NOMO-1 (cell line): ENCODE data around the gene ZNF318.
"Not testable (repeated sequence)": the region's sequence is repeated elsewhere in the genome, so short reads cannot be mapped to it uniquely, and the experiment has no call there.

Experiments used
- DNase-seq, 2 experiments: peaks; one replicate each; lab custom pipeline; 2025; ENCODE audit not compliant: unreplicated experiment in 2 of 2; lab: John Stamatoyannopoulos, UW

Gene ZNF318

DNA sequence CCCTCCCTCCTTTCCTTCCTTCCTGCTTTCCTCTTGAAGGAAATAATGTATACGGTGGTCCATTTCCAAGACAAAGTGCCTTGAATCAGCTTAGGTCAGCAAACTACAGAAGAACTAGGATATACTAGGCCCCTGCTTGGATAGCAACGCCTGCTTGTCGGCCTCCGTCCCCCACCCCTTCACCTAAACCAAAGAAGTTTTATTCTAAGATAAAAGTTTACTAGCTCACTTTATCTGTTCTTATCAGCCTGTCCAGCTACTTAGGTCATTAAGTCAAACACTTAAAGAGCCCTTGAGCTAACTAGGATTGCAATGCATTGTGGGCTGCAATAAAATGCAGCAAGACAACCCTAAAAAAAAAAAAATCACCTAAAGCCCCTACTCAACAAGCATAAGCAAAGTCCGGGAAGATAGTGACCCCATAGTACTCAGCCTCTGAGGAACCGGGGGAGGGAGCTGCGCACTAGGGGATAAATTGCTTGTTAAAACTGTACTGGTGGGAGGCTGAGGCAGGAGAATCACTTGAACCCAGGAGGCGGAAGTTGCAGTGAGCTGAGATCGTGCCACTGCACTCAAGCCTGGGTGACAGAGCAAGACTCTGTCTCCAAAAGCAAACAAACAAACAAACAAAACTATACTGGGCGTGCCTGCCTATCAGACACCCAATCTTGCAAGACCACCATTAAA, 21.4 kb upstream of the ZNF318 start:
- not testable (repeated sequence) for DNase-seq

DNA sequence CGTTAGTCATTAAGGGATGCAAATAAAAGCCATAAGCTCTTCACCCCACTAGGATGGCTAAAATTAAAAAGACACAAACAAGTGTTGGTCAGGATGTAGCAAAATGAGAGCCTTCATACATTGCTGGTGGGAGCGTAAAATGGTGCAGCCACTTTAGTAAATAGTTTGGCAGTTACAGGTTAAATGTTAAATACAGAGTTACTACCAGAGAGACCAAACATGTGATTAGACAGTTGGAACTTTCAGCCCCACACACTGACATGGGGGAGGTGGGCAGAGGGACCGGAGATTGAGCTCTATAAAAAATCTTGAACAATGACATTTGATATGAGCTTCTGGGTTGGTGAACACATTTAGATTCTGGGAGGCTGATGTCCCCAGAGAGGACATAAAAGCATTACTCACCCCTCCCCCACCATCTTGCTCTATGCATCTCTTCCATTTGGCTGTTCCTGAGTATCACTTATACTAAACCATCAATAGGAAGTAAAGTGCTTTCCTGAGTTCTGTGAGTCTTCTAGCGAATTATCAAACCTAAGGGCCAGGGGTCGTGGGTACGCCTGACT, 20.4 kb upstream of the ZNF318 start:
- no peak for DNase-seq

DNA sequence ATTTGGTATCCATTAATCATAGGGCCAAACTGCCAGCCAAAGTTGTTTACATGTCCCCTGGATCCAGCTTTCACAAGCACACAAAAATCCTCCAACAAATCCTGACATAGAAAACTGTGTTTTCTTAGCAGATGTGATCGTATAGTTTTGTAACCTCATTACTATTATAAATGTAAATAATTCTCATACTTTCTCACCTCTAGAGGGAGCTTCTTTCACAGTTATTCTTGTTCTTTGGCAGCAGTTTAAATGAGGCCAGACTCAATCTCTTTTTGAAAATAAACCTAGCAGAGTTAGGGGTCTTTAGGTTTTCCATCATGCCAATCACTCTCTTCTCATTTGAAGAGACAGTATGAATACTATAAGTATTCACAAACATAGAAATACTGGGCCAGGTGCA, 17.0 kb upstream of the ZNF318 start:
- DNase-seq = peak in 1 of 2 experiments; percentile 28

- no peak for DNase-seq
Measured at GRCh38 chr6:43383021-43383667, 13.7 kb upstream of the ZNF318 start.

- DNase-seq = not testable (repeated sequence)
Measured at GRCh38 chr6:43380858-43381257, 11.4 kb upstream of the ZNF318 start.

GRCh38 chr6:43378631-43379030, 9.2 kb upstream of the ZNF318 start:
- DNase-seq = no peak

- DNase-seq = no peak
Measured at GRCh38 chr6:43377710-43378229, 8.3 kb upstream of the ZNF318 start.

- no peak for DNase-seq
Measured at GRCh38 chr6:43376551-43376981, 7.1 kb upstream of the ZNF318 start.

- DNase-seq = no peak
Measured at GRCh38 chr6:43375693-43376092, 6.2 kb upstream of the ZNF318 start.

DNA sequence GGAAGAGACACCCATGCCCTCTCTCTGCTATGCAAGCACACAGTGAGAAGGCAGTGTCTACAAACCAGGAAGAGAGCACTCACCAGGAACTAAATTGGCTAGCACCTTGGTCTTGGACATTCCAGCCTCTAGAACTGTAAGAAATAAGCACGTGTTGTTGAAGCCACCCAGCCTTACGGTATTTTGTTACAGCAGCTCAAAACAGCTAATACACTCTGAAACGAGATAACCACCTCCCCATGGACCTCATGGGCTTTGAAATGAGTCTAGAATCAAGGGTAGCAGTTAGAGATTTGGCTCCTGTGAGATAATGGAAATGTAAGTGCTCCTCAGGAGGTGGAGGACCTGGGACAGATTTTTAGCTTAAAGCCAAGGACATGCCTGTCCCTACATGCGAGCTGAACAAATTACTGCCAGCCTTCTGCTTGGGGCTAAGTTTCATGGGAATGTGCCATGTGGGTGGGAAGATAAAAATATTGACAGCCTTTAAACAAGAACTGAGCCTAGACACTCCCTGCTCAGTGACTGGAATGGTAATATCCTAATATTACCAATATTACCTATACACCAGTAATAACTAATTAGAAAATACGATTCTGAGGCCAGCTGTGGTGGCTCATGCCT, 3.9 kb upstream of the ZNF318 start:
- no peak for DNase-seq

- DNase-seq = not testable (repeated sequence)
Measured at GRCh38 chr6:43370003-43370580, 645 bp upstream of the ZNF318 start.

DNA sequence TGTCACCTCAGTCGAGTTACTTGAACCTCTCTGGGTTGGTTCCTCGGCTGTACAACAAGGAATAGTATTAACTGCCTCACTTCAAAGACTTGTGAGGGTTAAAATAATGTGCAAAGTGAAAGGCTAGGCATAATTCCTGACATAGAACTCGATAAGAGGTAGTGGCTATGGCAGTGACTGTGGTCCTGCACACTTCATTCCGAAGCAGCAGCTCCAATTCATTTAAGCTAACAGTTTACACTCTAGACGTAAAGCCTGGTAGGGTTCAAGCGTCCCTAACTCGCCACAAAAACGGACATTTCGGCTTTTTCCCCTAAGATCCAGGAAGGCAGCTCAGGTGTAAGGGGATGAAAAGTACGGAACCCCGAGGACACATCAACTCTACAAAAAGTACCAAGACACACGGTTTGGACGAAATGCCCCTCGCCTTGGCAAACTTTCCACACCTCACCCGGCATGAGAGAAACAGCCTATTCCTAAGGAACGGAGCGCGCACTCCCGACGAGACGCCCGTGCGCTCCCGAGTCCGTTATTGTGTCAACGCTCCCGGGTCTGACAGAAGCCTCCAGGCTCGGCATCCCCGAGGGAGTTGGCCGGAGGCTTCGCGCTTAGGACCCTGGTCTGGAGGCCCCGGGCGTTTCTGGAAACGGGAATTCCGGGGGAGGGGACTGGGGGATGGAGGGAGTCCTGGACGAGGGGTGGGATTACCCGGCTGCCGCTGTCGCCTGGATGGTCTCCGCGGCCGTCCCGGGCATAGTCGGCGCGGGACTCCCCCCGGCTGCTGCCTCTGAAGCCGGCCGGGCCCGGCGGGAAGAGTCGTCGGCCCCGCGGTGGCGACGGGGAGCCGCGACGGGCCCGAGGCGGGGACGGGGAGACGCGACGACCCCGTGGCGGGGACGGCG, 937 bp downstream of the ZNF318 start:
- DNase-seq = no peak

GRCh38 chr6:43367245-43367984, 2.0 kb downstream of the ZNF318 start:
- DNase-seq = peak; percentile 51

DNA sequence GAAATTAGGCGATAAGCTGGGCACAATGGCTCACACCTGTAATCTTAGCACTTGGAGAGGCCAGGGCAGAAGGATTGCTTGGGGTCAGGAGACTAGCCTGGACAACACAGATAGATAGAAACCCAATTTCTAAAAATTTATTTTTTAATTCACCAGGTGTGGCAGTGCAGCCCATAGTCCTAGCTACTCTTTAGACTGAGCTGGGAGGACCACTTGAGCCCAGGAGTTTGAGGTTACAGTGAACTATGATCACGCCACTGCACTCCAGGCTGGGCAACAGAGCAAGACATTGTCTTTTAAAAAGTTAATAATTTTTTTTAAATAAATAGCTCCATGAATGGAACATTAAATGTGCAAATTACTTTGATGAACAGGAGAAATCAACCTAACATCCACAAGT, 8.2 kb downstream of the ZNF318 start:
- DNase-seq = no peak

DNA sequence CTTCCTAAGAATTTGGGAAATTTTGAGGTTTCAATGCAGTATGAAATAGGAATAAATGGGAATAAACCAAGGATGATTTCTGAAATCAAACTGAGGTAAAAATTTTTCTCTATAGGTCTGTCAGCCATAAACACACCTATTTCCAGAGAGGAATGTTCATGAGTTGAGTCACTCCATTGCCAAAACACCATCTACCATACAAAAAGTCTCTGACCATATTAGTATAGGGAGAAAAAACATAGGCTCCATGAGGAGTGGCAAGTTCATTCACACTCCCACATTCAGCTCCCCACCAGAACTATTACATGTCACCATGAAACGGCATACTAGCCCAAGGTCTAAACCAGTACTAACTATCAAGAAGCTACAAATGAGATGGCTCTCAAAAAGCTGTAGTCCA, 9.6 kb downstream of the ZNF318 start:
- no peak for DNase-seq

DNA sequence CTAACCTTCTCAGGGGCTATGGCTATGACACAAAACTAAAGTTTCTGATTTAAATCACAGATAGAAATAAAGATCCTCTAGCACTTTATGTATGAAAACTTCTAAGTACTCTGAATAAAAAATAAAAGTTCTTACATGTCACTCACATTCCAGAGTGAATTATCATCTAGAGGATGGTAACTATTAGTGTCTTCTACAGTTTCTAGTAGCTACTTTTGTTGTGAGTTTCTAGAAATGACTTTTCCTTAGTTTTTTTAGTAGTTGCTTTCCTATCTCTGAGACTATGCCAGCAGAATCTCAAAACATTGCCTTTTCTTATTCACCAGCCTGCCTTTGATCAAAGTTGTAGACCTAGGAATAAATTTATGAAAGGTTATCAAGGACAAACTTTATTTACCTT, 10.1 kb downstream of the ZNF318 start:
- DNase-seq = no peak

DNA sequence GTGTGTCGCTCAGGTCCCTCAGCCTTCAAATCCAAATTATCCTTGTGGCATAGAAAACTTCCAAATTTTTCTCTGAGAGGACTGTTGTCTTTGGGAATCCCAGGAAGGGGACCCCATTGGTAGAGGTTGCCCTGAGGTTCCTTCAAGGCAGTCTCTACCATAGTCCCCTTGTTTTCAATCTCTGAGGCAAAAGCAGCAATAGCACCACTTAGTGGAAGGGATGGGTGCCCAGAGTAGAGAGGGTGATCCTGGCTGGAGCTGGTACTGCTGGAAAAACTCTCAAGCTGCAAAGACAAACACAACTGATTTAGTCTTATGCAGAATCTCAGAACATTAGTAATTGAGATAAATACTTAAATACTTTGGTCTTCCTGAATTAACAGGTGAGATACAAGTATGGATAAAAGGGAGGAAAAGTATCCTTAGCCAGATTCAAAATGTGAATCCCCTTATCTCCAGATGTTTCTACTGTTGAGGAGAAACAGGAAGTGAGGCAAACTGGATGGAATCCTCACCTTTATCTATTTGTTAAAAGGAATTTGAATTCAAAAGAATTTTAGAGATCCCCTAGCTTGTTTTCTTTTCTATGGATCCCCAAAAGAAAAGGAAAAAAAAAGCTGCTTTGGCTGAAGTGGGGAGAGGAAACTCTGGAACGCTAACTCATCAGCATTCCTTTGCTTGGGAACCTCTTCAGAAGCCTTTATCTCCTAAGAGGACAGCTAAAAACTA, 13.4 kb downstream of the ZNF318 start:
- DNase-seq = peak in 1 of 2 experiments; percentile 16

GRCh38 chr6:43351951-43352350, 17.5 kb downstream of the ZNF318 start:
- not testable (repeated sequence) for DNase-seq

DNA sequence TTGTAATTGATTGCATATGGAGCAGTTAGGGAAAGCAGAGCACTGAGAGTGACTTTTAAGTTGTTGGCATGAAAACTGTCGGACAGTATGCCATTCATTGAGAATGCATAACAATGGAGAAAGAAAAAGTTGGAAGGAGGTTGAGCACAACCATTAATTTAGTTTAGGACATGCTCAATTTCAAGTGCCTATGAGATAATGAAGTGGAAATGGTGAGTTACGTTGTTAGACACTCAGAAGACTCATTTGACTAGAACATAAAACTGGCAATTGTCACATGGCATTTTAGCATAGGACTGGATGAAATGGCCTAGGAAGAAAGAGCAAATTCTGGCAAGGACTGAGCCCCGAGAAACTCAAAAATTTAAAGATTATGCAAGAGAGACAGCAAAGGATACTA, 22.0 kb downstream of the ZNF318 start:
- DNase-seq = no peak
